ENCODE data around the gene ELK3. TPM values are rescaled to one million over a fixed set of nuclear protein-coding genes. Genes with fewer than 3 reads are reported as not detected.

Gene ELK3
- total RNA-seq, 1 experiment from 2014 or later: 9.4 TPM

- Histone ChIP-seq H3K4ac (ENCODE audit: low read depth, low read length) (no peak overlapping the region), H2BK12ac (ENCODE audit: insufficient read length, low read depth, low read length) (no peak overlapping the region), H2BK15ac (ENCODE audit: low read depth, low read length) (no peak overlapping the region), H3K18ac (ENCODE audit: insufficient read length, low read depth, low read length) (no peak overlapping the region), H3K23ac (ENCODE audit: insufficient read length, low read depth, low read length) (no peak overlapping the region), H4K91ac (ENCODE audit: insufficient read length, low read depth, low read length) (no peak overlapping the region), H3K9me3 (ENCODE audit: control insufficient read depth, low read depth, low read length) (no peaks in the 10 kb centered on the region), H3K79me2 (ENCODE audit: insufficient read depth, low read length) (no peaks in the 10 kb centered on the region), H3K14ac (ENCODE audit: insufficient read depth, low read length) (no peak overlapping the region), H3K56ac (ENCODE audit: insufficient read length, low read depth, low read length) (no peak overlapping the region), H2AK5ac (ENCODE audit: insufficient read length, low read length) (no peak overlapping the region), H3K4me2 (ENCODE audit: insufficient read depth, insufficient read length, low read length) (no peak overlapping the region), H4K5ac (ENCODE audit: insufficient read length, low read depth, low read length) (no peak overlapping the region), H3T11ph (ENCODE audit: low read length) (no peak overlapping the region), H3K27me3 (ENCODE audit: insufficient read depth, low read length) (no peaks in the 10 kb centered on the region), H3K9ac (ENCODE audit: extremely low read depth, insufficient read length, low read length) (no peak overlapping the region), H4K20me1 (ENCODE audit: control insufficient read depth, insufficient read depth, insufficient read length) (no peaks in the 10 kb centered on the region), H2AFZ (ENCODE audit: low read length) (no peak overlapping the region), H2BK120ac (ENCODE audit: low read depth, low read length, poor library complexity, severe bottlenecking) (no peak overlapping the region), H2BK5ac (ENCODE audit: insufficient read length, low read length) (no peak overlapping the region), H3K4me1 (ENCODE audit: insufficient read depth, low read length) (no peaks in the 10 kb centered on the region), H4K8ac (replicated peaks; ENCODE audit: insufficient read length, low read depth, low read length) (no peak overlapping the region), H3K23me2 (ENCODE audit: insufficient read length, low read depth, low read length, poor library complexity, severe bottlenecking) (no peaks in the 10 kb centered on the region), H3K79me1 (ENCODE audit: insufficient read depth, low read depth, low read length, poor library complexity, severe bottlenecking) (no peaks in the 10 kb centered on the region), H2BK20ac (ENCODE audit: low read depth, low read length, poor library complexity, severe bottlenecking) (no peak overlapping the region), H3K27ac (ENCODE audit: insufficient read length, low read depth, low read length) (no peak overlapping the region)
- peaks cover 0 to 2% of the 10 kb centered on the region in 2 experiments; a peak in 1 of 5 replicates for H3K9me3 Mint-ChIP-seq
- WGBS (ENCODE audit: extremely low coverage, insufficient read length, low lambda C conversion rate): no CpG with 5 or more reads among the region's 5 CpGs
- H3K27ac Mint-ChIP-seq: no peak overlapping the region
- no peak overlapping the region for H3K4me3 Mint-ChIP-seq
- no peaks in the 10 kb centered on the region; a peak in 1 of 7 replicates for H3K36me3 Mint-ChIP-seq (ENCODE audit: insufficient read depth in 1 of 3, low read depth in 3 of 3)
- TF ChIP-seq CTCF (conservative IDR thresholded peaks at IDR 0.05): no peak
- no peaks in the 10 kb centered on the region for H3K27me3 Mint-ChIP-seq (ENCODE audit: low read depth)
- H3K4me1 Mint-ChIP-seq: no peaks in the 10 kb centered on the region
- no peak for DNase-seq
These were observed 23.4 kb upstream of the ELK3 start for GRCh38 chr12:96170762-96171161.

Data from H9 (cell line).